HEK293 (cell line): Measurements from ENCODE around the gene FCRL4.

Experiments used
- SP2 ChIP-seq: fragments of 450-650 bp; formaldehyde crosslinking; IDR thresholded peaks from 2 replicates; pipeline ENCODE4 v1.5.1; 2016; ENCODE audit warnings: missing biosample characterization, missing genetic modification characterization
- ZFP37 ChIP-seq: fragments of 450-650 bp; formaldehyde crosslinking; IDR thresholded peaks from 2 replicates; pipeline ENCODE4 v1.5.1; 2016; ENCODE audit warnings: missing biosample characterization, missing genetic modification characterization

- TF ChIP-seq SP2 (tag by site-specific recombination) (no peak), ZFP37 (tag by site-specific recombination) (no peak)
Measured at GRCh38 chr1:157542676-157543075, 55.2 kb downstream of the FCRL4 start.
